SK-N-SH treated with all-trans-retinoic acid at 6 μM for 48 hours (cell line): ENCODE results near the gene GAS5.

Experiments used
- ATAC-seq: fragments of 200-7000 bp; cut with Tn5 transposase; 3 replicates; pipeline ENCODE4 v1.9.1; 2020; ENCODE audit warnings: mild to moderate bottlenecking, moderate library complexity
- ARNTL ChIP-seq: fragments of 450-650 bp; formaldehyde crosslinking; IDR thresholded peaks from 2 replicates; pipeline ENCODE4 v1.5.0; 2020; ENCODE audit warnings: low read depth, mild to moderate bottlenecking, moderate library complexity, borderline replicate concordance
- CREB5 ChIP-seq: fragments of 250-450 bp; sonication (Bioruptor Pico); IDR thresholded peaks from 2 replicates; pipeline ENCODE4 v1.5.1; 2020; ENCODE audit warnings: low read depth, mild to moderate bottlenecking, moderate library complexity
- CSRNP3 ChIP-seq: fragments of 250-450 bp; sonication (Bioruptor Pico); IDR thresholded peaks from 2 replicates; pipeline ENCODE4 v1.5.1; 2021; ENCODE audit warnings: mild to moderate bottlenecking, moderate library complexity
- ESRRG ChIP-seq: fragments of 250-450 bp; sonication (Bioruptor Pico); IDR thresholded peaks from 2 replicates; pipeline ENCODE4 v1.6.1; 2021; ENCODE audit warnings: mild to moderate bottlenecking
- GLIS3 ChIP-seq: fragments of 250-450 bp; sonication (Bioruptor Pico); IDR thresholded peaks from 2 replicates; pipeline ENCODE4 v1.5.0; 2020; ENCODE audit warnings: mild to moderate bottlenecking, moderate library complexity
- ISL1 ChIP-seq: fragments of 250-450 bp; sonication (Bioruptor Pico); IDR thresholded peaks from 2 replicates; pipeline ENCODE4 v2.1.2; 2022; ENCODE audit warnings: mild to moderate bottlenecking, moderate library complexity
- OSR1 ChIP-seq: fragments of 250-450 bp; sonication (Bioruptor Pico); IDR thresholded peaks from 2 replicates; pipeline ENCODE4 v1.8.0; 2022; ENCODE audit warnings: moderate library complexity, mild to moderate bottlenecking, inconsistent platforms
- PATZ1 ChIP-seq: fragments of 250-450 bp; sonication (Bioruptor Pico); IDR thresholded peaks from 2 replicates; pipeline ENCODE4 v1.8.0; 2020; ENCODE audit warnings: mild to moderate bottlenecking, moderate library complexity, borderline replicate concordance
- POU6F1 ChIP-seq: fragments of 250-450 bp; sonication (Bioruptor Pico); IDR thresholded peaks from 2 replicates; pipeline ENCODE4 v1.8.0; 2021; ENCODE audit warnings: low read depth, mild to moderate bottlenecking, moderate library complexity, borderline replicate concordance
- TCF4 ChIP-seq: fragments of 250-450 bp; sonication (Bioruptor Pico); IDR thresholded peaks from 2 replicates; pipeline ENCODE4 v1.8.0; 2021; ENCODE audit warnings: mild to moderate bottlenecking, moderate library complexity, borderline replicate concordance
- TOX ChIP-seq: fragments of 250-450 bp; sonication (Bioruptor Pico); IDR thresholded peaks from 2 replicates; pipeline ENCODE4 v1.8.0; 2021; ENCODE audit warnings: mild to moderate bottlenecking, moderate library complexity, borderline replicate concordance
- TSHZ2 ChIP-seq: fragments of 250-450 bp; sonication (Bioruptor Pico); IDR thresholded peaks from 2 replicates; pipeline ENCODE4 v1.5.0; 2020; ENCODE audit warnings: mild to moderate bottlenecking, moderate library complexity
- ZFP30 ChIP-seq: fragments of 450-650 bp; formaldehyde crosslinking; IDR thresholded peaks from 2 replicates; pipeline ENCODE4 v1.5.0; 2022; ENCODE audit warnings: mild to moderate bottlenecking, moderate library complexity
- ZNF565 ChIP-seq: fragments of 450-650 bp; formaldehyde crosslinking; conservative IDR thresholded peaks from 2 replicates; pipeline ENCODE4 v1.5.0; 2020; ENCODE audit warnings: low read depth, mild to moderate bottlenecking, moderate library complexity
- ZNF70 ChIP-seq: fragments of 450-650 bp; formaldehyde crosslinking; IDR thresholded peaks from 2 replicates; pipeline ENCODE4 v1.5.0; 2020; ENCODE audit warnings: mild to moderate bottlenecking, moderate library complexity
- ZNF8 ChIP-seq: fragments of 450-650 bp; formaldehyde crosslinking; IDR thresholded peaks from 2 replicates; pipeline ENCODE4 v1.5.0; 2020; ENCODE audit warnings: mild to moderate bottlenecking, moderate library complexity

GAS5 gene

GRCh38 chr1:173866413-173867115 is 1.2 kb downstream of the GAS5 start:
- TF ChIP-seq ARNTL (CRISPR knock-in tag) (no peak), TCF4 (no peak), PATZ1 (CRISPR knock-in tag) (no peak), ZNF70 (CRISPR knock-in tag) (no peak), POU6F1 (CRISPR knock-in tag) (no peak), ZNF8 (no peak), GLIS3 (CRISPR knock-in tag) (no peak), ZNF565 (no peak), ISL1 (CRISPR knock-in tag) (no peak), CREB5 (CRISPR knock-in tag) (no peak), OSR1 (CRISPR knock-in tag) (no peak), ZFP30 (CRISPR knock-in tag) (no peak), TOX (no peak; the same call in 1 of the 2 replicates)
- TF ChIP-seq, all 23 proteins: peak for 0

GRCh38 chr1:173865468-173866164 is 2.2 kb downstream of the GAS5 start:
- ATAC-seq: no peak
- no peak for TF ChIP-seq POU6F1 (CRISPR knock-in tag)
- no peak for TF ChIP-seq ZFP30 (CRISPR knock-in tag)
- no peak for TF ChIP-seq GLIS3 (CRISPR knock-in tag)
- TF ChIP-seq CREB5 (CRISPR knock-in tag): no peak
- no peak for TF ChIP-seq CSRNP3 (CRISPR knock-in tag)
- no peak for TF ChIP-seq TOX
- no peak for TF ChIP-seq ZNF70 (CRISPR knock-in tag)
- TF ChIP-seq TSHZ2: no peak
- no peak for TF ChIP-seq ESRRG (CRISPR knock-in tag)

More at GRCh38 chr1:173866413-173867115, 1.2 kb downstream of the GAS5 start:
- no peak for ATAC-seq
